GM13977 (cell line): Measurements from ENCODE around the gene ZNF529.

Experiments
- DNase-seq: peaks from one replicate; pipeline ENCODE4 v3.0.0; 2012; ENCODE audit warnings: low spot score
- in situ Hi-C: fragments of 300-500 bp; cut with MboI; formaldehyde crosslinking; loops from one replicate; pipeline ENCODE4 v1.12.0; 2022; ENCODE audit warnings: low sequenced_read_pairs, low pct_unique_long_range_greater_than_20kb, mixed read lengths, inconsistent platforms; ENCODE audit not compliant: unreplicated experiment
- TF ChIP-seq, protein P1 (sequence below): IDR thresholded peaks from 2 replicates; pipeline ENCODE4 v1.5.1; 2012; ENCODE audit warnings: mild to moderate bottlenecking, control low read depth; ENCODE audit not compliant: insufficient read depth; ENCODE audit errors: extremely low read depth, missing control alignments

ZNF529 gene

DNA sequence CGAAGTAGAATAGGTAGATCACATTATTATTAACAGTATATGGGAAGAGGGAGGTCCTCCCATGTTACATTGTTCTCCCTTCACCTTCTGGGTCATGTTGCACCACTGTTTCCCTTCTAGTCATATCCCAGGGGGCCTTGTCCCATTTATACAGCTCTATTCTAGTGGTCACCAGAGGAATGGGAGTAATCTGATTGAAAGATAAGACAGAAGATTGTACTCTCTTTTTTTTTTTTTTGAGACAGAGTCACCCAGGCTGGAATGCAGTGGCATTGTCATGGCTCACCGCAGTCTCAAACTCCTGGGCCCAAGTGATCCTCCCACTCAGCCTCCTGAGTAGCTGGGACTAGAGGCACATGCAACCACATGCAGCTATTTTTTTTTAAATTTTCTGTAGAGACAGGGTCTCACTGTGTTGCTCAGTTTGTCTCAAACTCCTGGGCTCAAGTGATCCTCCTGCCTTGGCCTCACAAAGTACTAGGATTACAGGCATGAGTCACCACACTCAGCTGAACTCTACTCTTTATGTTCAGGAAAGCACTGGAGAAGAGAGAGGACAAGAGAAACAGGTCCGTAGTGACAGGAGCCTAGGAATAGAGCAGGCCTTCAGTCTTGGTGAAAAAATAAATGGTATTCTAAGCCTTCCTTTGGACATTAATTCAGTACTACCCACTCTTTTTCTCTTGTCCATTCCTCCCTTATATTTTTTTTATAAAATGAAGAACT lies 4.3 kb upstream of the ZNF529 start:
- TF ChIP-seq, protein P1, sequence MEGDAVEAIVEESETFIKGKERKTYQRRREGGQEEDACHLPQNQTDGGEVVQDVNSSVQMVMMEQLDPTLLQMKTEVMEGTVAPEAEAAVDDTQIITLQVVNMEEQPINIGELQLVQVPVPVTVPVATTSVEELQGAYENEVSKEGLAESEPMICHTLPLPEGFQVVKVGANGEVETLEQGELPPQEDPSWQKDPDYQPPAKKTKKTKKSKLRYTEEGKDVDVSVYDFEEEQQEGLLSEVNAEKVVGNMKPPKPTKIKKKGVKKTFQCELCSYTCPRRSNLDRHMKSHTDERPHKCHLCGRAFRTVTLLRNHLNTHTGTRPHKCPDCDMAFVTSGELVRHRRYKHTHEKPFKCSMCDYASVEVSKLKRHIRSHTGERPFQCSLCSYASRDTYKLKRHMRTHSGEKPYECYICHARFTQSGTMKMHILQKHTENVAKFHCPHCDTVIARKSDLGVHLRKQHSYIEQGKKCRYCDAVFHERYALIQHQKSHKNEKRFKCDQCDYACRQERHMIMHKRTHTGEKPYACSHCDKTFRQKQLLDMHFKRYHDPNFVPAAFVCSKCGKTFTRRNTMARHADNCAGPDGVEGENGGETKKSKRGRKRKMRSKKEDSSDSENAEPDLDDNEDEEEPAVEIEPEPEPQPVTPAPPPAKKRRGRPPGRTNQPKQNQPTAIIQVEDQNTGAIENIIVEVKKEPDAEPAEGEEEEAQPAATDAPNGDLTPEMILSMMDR: no peak
- in situ Hi-C loops: no loop called here
- no peak for DNase-seq

DNA sequence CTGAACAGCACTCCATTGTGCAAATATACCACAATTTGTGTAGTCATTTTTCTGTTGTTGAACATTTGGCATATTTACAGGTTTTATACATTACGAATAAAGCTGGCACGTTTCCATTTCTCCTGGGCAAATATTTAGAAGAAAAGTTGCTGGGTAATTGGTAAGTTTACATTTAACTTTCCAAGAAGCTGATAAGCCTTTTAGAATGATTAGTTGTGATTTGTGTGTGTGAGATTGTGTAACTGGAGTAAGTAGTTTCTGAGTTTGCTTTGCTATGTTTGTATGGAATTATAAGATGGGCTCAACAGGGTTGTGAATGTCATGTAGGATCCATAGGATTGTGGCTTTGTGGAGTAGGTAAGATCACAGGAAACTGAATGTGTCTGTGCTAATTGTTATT lies 1.6 kb upstream of the ZNF529 start:
- in situ Hi-C loops: no loop called here
- TF ChIP-seq, protein P1: no peak

DNA sequence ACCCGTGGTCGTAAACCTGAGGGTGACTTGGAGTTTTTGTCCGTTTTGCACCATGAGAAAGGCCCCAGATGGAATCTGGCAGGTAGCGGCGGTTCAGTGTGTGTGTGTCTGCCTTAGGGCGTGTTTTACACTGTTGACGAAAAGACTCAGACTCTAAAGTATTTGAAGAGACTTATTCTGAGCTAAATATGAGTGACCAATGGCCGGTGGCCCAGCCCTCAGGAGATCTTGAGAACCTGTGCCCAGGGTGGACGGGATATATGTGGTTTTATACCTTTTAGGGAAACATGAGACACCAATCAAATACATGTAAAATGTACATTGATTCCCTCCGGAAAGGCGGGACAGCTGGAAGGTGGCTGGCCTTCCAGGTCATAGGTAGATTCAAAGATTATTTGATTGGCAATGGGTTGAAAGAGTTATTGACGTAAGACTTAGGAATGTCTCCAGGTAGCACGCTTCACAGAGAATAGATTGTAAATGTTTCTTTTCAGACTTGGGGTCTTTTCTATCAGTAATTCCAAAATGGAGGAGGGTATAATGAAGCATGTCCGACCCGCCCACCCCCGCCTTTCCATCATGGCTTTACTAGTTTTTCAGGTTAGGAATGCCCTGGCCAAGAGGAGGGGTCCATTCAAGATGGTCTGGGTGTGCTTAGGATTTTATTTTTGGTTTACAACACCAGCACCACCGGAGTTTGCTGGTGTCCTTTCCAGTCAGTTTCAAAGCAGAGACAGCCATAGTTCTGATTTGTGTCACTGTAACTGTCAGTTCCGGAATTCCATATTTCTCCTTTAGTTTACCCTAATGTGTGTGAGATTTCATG lies 1.0 kb upstream of the ZNF529 start:
- DNase-seq: peak; percentile 45
- TF ChIP-seq, protein P1: no peak
- in situ Hi-C loops: no loop called here

More for the DNA sequence above, 1.6 kb upstream of the ZNF529 start:
- no peak for DNase-seq

DNA sequence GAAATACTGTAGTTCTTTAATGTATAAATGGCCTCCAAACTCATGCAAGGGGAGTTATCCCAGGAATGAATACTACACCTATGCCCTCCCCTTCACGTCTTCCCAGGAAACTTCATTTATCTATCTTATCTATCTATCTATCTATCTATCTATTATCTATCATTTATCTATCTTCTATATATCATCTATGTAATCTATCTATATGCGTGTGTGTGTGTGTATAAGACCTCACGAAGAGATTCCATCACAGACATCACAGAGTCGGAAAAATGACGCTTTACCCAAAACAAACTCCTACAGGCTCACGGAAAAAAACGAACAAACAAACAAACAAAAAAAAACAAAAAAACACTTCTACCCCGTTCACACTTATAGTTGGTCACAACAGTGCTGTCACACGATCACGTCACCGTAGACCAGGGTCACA lies 486 bp downstream of the ZNF529 start:
- in situ Hi-C loops: no loop called here

DNA sequence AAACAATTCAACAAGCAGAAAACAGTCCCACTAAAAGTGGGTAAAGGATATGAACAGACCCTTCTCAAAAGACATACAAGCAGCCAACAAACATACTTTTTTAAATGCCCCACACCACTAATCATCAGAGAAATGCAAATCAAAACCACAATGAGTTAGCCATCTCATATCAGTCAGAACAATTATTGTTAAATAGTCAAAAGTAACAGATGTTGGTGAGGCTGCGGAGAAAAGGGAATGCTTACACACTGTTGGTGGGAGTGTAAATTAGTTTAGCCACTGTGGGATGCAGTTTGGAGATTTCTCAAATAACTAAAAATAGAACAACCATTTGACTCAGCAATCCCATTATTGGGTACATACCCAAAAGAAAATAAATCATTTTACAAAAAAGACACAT lies 8.7 kb downstream of the ZNF529 start:
- TF ChIP-seq, protein P1: no peak
- in situ Hi-C loops: no loop called here
- no peak for DNase-seq

More for the DNA sequence above, 486 bp downstream of the ZNF529 start:
- DNase-seq: no peak
- TF ChIP-seq, protein P1: no peak

DNA sequence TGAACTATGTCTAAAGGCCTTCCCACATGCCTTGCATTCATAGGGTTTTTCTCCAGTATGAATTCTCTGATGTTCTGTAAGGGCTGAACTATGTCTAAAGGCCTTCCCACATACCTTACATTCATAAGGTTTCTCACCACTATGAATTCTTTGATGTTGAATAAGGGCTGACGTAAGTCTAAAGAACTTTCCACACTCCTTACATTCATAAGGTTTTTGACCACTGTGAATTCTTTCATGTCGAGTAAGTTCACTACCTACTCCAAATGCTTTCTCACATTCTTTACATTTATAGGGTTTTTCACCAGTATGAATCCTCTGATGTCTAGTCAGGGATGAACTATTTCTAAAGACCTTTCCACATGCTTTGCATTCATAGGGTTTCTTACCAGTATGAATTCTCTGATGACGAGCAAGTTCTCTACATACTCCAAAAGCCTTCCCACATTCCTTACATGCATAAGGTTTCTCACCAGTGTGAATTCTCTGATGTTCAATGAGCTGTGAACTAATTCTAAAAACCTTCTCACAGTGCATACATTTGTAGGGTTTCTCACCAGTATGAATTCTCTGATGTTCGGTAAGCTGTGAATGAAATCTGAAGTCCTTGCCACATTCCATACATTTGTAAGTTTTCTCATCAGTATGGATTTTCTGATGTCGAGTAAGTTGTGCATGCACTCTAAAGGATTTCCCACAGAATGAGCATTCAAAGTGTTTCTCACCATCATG lies 25.9 kb downstream of the ZNF529 start:
- DNase-seq: no peak
- in situ Hi-C loops: no loop called here
- TF ChIP-seq, protein P1: no peak
